Measurements from ENCODE around the gene GPR82.

DNA sequence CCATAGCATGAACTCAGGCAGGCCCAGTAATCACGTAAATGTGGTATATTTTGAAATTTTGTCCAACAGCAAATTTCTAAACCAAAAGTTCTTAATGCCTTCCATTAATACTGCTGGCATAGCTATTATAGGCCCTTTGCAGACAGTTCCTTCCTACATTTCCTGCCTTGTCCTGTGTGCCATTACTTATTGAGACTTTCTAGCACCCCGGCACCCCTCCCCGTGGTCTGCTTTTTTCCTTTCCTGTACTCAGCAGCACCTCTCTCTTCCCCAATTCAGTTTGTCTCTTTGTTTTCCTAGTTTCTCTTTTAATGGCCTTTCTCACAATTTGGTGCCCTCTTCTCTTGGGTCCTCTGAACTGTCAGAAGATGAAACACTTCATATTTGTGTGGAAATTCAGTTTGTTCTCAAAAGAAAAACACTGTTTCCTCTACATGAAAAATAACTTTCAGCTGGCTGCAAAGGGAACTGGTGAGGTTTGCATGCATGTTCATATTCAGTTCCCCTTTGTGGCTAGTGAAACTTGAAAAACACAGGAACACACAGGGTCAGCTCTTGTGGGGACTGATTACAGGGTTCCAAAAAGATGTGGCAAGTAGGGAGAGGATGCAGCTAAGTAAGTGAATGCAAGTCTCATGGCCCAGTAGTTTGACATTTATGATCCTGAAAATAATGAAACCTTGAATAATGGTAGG is 18.2 kb upstream of the GPR82 start:
- TF ChIP-seq, protein P1, sequence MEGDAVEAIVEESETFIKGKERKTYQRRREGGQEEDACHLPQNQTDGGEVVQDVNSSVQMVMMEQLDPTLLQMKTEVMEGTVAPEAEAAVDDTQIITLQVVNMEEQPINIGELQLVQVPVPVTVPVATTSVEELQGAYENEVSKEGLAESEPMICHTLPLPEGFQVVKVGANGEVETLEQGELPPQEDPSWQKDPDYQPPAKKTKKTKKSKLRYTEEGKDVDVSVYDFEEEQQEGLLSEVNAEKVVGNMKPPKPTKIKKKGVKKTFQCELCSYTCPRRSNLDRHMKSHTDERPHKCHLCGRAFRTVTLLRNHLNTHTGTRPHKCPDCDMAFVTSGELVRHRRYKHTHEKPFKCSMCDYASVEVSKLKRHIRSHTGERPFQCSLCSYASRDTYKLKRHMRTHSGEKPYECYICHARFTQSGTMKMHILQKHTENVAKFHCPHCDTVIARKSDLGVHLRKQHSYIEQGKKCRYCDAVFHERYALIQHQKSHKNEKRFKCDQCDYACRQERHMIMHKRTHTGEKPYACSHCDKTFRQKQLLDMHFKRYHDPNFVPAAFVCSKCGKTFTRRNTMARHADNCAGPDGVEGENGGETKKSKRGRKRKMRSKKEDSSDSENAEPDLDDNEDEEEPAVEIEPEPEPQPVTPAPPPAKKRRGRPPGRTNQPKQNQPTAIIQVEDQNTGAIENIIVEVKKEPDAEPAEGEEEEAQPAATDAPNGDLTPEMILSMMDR (IDR thresholded peaks at IDR 0.05): no peak
- TF ChIP-seq EP300 (IDR thresholded peaks at IDR 0.05; ENCODE audit: low read depth): no peak
- no peak for TF ChIP-seq POLR2A (IDR thresholded peaks at IDR 0.05)
